Kidney (tissue), 14 donors: ENCODE data around the gene HGFAC. TPM values are rescaled to one million over a fixed set of nuclear protein-coding genes. Genes with fewer than 3 reads are reported as not detected.

Experiments used
- DNase-seq, 5 donors: peaks; one replicate each; pipeline ENCODE4 v3.0.0-alpha.2; 2013 to 2020
- FAIRE-seq: peaks from 2 replicates; lab custom pipeline; 2012; peaks lifted over from hg19 to GRCh38; lab: Jason Lieb, UNC
- H3K27ac ChIP-seq, 2 donors: one replicate each; pipeline ENCODE4 v1.7.0; 2013; ENCODE audit warnings: low read depth in 2 of 2, low read length in 2 of 2, inconsistent platforms in 1 of 2
- H3K27me3 ChIP-seq: one replicate; pipeline ENCODE4 v1.7.1; 2013; ENCODE audit warnings: low read length, inconsistent platforms; ENCODE audit not compliant: control insufficient read depth, insufficient read depth
- H3K36me3 ChIP-seq, 3 donors: one replicate each; pipeline versions ENCODE4 v1.7.0 to v1.7.1; 2013; ENCODE audit warnings: low read length in 3 of 3, control low read depth in 1 of 3, inconsistent platforms in 1 of 3; ENCODE audit not compliant: insufficient read depth in 3 of 3, control insufficient read depth in 2 of 3
- H3K4me1 ChIP-seq, 3 donors: one replicate each; pipeline versions ENCODE4 v1.7.0 to v1.7.1; 2013; ENCODE audit warnings: low read length in 3 of 3, inconsistent platforms in 1 of 3, low read depth in 1 of 3; ENCODE audit not compliant: control insufficient read depth in 2 of 3, insufficient read depth in 2 of 3
- H3K4me3 ChIP-seq, 3 donors: one replicate each; pipeline versions ENCODE4 v1.7.0 to v1.8.1; 2013; ENCODE audit warnings: low read length in 3 of 3, control low read depth in 1 of 3, inconsistent platforms in 1 of 3
- H3K9ac ChIP-seq, 3 donors: one replicate each; pipeline versions ENCODE4 v1.7.0 to v1.7.1; 2013; ENCODE audit warnings: low read length in 3 of 3, control low read depth in 1 of 3, inconsistent platforms in 1 of 3
- H3K9me3 ChIP-seq, 3 donors: one replicate each; pipeline versions ENCODE4 v1.7.0 to v1.7.1; 2013; ENCODE audit warnings: low read length in 3 of 3, control low read depth in 1 of 3, inconsistent platforms in 1 of 3; ENCODE audit not compliant: control insufficient read depth in 2 of 3, insufficient read depth in 1 of 3
- CTCF ChIP-seq: IDR thresholded peaks from 3 replicates; pipeline ENCODE4 v1.5.1; 2012; ENCODE audit warnings: mild to moderate bottlenecking, moderate library complexity, borderline replicate concordance; ENCODE audit not compliant: insufficient read depth; ENCODE audit errors: extremely low read depth
- intact Hi-C: fragments of 100-400 bp; cut with DNase I; formaldehyde crosslinking; loops from one replicate; pipeline ENCODE4 v1.11.1; 2022
- polyA plus RNA-seq: library from polyadenylated mRNA; stranded (reverse); fragments of 350-450 nt; fragmentation: Illumina TruSeq; extraction: RNeasy Lipid Tissue Mini Kit (QIAGEN cat#74804); gene quantifications from one replicate; pipeline ENCODE4 v1.2.3, GENCODE V29; 2014; ENCODE audit warnings: low read depth, low replicate concordance; ENCODE audit not compliant: insufficient read depth
- total RNA-seq: library from RNA; stranded (reverse); fragmentation: NEBNext Ultra II Directional; extraction: Animal tissue kit (Norgen Biotek cat#: 25700); gene quantifications from one replicate; pipeline ENCODE4 v1.2.1, GENCODE V29; 2021
- donor health status: control.
- donor health status: control.
- donor health status: control.
- donor health status: control.
- donor health status: control.
- donor health status: DM: yes; HTN: yes; CAD: no.
- donor health status: Normal renal cell carcinoma (clear cell type).

HGFAC gene
- total and polyA plus RNA-seq, 2 donors from 2014 or later = 0.86 to 1.6 TPM

GRCh38 chr4:3423406-3423805 is 18.4 kb upstream of the HGFAC start:
- H3K9ac ChIP-seq = no peak overlapping the region
- no peak for TF ChIP-seq CTCF
- peaks cover 0 to 13% (median 4%) of the 10 kb centered on the region in 3 donors for H3K36me3 ChIP-seq
- no peak overlapping the region for H3K27ac ChIP-seq
- no peaks in the 10 kb centered on the region for H3K4me1 ChIP-seq
- no peaks in the 10 kb centered on the region for H3K27me3 ChIP-seq
- DNase-seq (no peak), FAIRE-seq (no peak)
- no peak overlapping the region for H3K4me3 ChIP-seq
- no peaks in the 10 kb centered on the region for H3K9me3 ChIP-seq
- intact Hi-C loops = no loop called here

GRCh38 chr4:3423952-3424351 is 17.8 kb upstream of the HGFAC start:
- H3K4me3 ChIP-seq = no peak overlapping the region
- FAIRE-seq = no peak
- no peak overlapping the region for H3K27ac ChIP-seq
- no peak for TF ChIP-seq CTCF
- intact Hi-C loops = no loop called here
- H3K9me3 ChIP-seq = no peaks in the 10 kb centered on the region
- peaks cover 0 to 13% (median 3%) of the 10 kb centered on the region in 3 donors for H3K36me3 ChIP-seq
- no peak overlapping the region for H3K9ac ChIP-seq
- DNase-seq = no peak
- no peaks in the 10 kb centered on the region for H3K27me3 ChIP-seq
- no peaks in the 10 kb centered on the region for H3K4me1 ChIP-seq

GRCh38 chr4:3424522-3425095 is 17.2 kb upstream of the HGFAC start:
- H3K36me3 ChIP-seq = peaks cover 0 to 13% (median 3%) of the 10 kb centered on the region in 3 donors
- no peak overlapping the region for H3K27ac ChIP-seq
- H3K27me3 ChIP-seq = no peaks in the 10 kb centered on the region
- no peak for DNase-seq
- no peaks in the 10 kb centered on the region for H3K4me1 ChIP-seq
- H3K9me3 ChIP-seq = no peaks in the 10 kb centered on the region
- TF ChIP-seq CTCF = no peak
- no peak for FAIRE-seq
- no peak overlapping the region for H3K9ac ChIP-seq
- intact Hi-C loops = no loop called here
- H3K4me3 ChIP-seq = no peak overlapping the region
